DMS53 (cell line): ENCODE results near the gene PDE7B.
"Not testable (repeated sequence)": the region's sequence is repeated elsewhere in the genome, so short reads cannot be mapped to it uniquely, and the experiment has no call there.

Experiments used
- DNase-seq: peaks from one replicate; lab custom pipeline; 2025; lab: John Stamatoyannopoulos, UW

Gene PDE7B

GRCh38 chr6:136191606-136192312 lies 340.3 kb downstream of the PDE7B start:
- no peak for DNase-seq

DNA sequence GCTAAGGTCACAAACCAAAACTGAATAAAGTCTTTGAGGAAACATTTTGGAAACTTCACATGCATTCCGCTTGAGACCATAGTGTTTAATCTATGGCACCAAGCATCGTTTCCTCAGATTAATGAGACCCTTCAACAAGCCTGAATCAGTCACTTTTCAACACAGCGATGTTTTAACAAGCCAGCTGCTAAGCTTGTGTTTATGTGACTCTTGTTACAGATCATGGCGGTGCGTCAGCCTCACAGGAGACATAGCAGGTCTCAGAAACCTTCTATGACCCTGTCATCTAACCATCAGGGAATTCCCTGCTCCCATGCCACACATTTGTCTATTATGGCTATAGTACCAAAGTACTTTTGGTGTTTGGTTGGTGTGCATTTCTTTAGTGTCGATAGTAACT lies 341.4 kb downstream of the PDE7B start:
- no peak for DNase-seq

- peak; percentile 22 for DNase-seq
These were observed 350.2 kb downstream of the PDE7B start for GRCh38 chr6:136201732-136202131.

GRCh38 chr6:136208783-136209182 lies 357.3 kb downstream of the PDE7B start:
- DNase-seq: peak; percentile 6

- no peak for DNase-seq
These were observed 358.0 kb downstream of the PDE7B start for GRCh38 chr6:136209496-136209895.

- DNase-seq: peak; percentile 7
These were observed 359.1 kb downstream of the PDE7B start for GRCh38 chr6:136210398-136211165.

DNA sequence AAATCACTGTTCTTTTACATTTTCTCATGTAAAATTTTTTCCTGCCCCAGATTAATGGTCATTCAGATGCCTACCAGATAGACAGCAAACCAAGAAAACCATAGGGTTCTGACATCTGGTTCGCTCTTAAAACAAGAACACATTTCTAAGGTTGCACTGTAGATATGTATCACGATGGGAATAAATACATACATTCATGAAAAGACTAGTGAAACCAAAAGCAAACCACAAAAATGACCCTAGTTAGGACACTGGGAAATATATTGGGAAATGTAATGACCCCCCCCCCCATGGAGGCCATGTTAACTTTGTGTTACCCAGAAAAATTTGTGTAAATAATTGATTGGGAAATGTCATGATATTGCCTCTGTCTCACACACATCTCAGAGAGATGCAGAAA lies 361.1 kb downstream of the PDE7B start:
- no peak for DNase-seq

DNA sequence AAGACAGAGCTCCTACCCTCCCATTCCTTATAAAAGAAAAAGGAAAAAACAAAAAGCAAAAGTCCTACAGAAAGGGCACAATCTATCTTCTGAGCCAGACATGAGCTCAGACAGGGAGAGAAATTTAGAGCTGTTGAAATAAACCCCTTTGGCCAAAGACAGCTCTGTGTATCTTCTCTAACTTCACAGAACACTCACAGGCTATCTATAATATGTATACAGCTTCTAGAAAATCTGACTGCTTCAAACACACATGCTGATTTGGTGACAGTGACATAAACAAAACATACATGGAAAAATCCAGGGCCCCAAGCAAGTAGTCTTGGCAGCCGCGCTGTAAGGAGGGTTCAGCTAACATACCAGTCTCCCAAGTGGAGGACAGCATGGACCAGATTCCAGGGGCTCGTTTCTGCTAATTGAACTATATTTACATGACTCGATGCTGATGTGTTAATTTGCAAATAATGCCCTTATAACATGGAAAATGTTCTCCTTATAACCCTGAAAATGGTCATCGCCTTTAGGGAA lies 361.6 kb downstream of the PDE7B start:
- no peak for DNase-seq

- no peak for DNase-seq
These were observed 362.4 kb downstream of the PDE7B start for GRCh38 chr6:136213853-136214252.

DNA sequence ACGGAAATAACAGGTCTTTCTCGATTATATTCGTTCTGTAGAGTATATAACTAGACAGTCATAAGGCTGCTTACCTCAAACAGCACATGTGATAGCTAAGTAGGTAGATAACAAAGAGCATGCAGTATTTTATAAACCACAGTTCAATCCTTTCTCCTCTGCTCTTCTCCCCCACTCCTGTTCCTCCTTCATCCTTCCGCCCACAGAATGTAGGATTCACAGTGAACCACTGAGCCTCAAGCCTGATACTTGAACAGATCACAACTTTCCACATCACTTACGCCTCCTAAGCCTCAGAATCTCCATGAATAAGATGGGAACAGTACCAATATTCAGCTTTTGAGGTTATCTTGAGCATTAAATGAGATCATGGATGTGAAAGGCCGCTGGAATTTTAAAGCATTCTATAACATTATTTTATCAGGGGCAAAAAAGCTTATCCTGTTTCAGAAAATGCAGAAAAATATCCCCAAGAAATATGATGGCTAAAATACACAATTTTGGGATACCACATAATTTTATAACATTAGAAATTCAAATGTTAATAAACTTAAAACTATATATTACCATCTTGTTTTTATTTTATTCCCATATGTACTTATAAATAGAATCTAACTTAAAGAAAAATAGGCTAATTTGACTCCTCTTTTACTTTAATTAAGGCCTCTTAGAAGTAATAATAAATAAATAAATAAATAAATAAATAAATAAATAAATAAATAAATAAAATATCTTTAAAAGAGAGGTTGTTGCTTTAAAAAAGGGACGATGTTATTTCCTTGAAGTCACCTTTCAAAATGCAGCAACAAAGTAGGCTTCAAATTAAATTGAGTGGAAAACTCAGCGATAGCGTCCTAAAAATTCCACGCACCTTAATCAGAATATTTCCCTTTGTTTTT lies 365.3 kb downstream of the PDE7B start:
- DNase-seq: no peak

DNA sequence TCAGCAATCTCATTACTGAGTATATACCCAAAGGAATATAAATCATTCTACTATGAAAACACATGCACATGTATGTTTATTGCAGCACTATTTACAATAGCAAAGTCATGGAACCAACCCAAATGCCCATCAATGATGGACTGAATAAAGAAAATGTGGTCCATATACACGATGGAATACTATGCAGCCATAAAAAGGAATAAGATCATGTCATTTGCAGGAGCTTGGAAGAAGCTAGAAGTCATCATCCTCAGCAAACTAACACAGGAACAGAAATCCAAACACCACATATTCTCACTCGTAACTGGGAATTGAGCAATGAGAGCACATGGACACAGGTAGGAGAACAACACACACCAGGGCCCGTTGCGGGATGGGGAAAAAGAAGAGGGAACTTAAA lies 373.5 kb downstream of the PDE7B start:
- DNase-seq: not testable (repeated sequence)

DNA sequence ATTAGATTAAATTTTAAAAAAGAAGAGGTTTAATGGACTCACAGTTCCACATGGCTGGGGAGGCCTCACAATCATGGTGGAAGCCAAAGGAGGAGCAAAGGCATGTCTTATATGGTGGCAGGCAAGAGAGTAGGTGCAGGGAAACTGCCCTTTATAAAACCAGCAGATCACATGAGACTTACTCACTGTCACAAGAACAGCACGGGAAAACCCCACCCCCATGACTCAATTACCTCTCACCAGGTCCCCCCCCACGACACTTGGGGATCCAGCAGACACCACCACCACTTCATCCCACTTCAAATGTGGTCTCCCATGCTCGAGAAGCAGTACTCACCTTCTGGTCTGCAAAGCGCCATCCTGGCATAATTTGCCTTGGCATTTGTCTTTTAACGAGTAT lies 374.0 kb downstream of the PDE7B start:
- peak; percentile 38 for DNase-seq

DNA sequence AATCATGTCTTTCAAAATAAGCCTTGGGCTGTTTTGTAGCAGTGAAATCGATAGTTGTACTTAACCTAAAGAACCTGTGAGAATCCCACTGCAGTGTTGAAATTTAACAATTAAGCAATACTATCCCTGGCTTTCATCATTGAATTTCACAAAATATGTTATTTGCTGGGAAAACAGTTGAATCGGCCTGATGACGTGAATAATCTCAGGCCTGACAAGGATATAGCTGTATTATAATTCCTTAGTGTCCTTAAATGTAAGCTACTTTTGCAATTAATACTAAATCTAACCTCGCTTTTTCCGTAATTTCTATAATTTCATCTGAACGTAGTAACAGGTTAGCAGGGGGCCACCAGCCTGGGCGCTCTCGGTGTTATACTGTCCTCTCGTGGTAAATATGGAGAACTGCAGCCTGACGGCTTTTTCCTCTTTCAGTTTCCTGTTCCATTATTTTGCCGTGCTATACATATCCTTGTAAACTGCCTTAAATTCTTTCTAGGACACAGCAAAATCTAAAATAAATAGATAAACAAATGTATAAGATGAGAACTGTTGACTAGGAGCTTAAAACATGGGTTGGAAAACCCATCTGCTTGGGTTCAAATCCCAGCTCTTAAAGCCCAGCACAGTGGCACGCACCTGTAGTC lies 374.6 kb downstream of the PDE7B start:
- peak; percentile 65 for DNase-seq

DNA sequence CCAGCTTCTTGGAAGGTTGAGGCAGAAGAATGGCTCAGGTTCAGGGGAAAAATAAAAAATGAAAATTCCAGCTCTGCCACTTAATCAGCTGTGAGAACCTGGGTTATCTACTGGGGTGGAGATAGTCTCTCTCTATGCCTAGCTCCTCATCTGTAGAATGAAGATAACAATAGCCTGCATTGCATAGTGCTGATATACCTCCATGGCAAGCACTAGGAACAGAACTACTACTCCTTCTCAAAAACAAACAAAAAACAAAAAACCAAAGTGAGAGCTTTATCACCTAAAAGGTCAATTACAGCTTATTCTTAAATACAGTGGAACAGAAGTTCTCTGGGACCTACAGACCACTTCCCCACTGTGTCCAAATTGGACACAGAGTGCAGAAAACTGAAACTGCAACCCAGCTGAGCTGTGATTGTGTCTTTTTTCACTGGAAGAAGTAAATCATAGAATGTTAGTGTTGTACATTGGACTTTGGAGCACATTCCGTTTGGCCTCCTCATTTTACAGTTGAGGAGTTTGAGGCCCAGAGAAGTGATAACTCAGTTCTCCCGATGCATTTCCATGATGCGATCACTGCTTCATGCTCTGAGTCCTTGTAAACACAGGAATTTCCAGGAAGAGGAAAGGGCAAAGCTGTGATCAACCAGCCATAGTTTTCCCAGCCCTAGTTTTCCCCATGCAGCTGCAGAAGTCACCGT lies 375.3 kb downstream of the PDE7B start:
- DNase-seq: no peak

- no peak for DNase-seq
These were observed 377.3 kb downstream of the PDE7B start for GRCh38 chr6:136228814-136229213.

DNA sequence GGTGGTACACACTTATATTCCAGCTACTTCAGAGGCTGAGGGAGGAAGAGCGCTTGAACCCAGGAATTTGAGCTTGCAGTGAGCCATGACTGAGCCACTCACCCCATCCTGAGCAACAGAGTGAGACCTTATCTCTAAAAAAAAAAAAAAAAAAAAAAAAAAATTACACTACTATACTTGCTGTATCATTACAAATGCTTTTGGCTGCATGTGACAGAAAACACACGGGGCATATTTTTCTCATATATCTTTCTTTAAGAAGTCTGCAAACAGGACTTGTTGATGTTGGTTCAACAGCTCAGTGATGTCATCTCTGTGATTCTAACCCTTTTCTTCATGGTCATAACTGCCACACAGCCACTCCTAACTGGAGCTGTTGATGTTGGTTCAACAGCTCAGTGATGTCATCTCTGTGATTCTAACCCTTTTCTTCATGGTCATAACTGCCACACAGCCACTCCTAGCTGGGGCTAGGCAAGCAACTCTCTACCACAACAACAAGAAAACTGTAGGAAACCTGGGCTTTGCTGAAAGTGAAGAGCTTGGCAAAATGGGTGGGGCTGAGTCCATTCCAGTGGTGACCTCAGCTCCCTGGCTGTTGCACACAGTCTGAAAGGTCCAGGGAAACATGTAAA lies 378.8 kb downstream of the PDE7B start:
- DNase-seq: peak; percentile 76

GRCh38 chr6:136232701-136233100 lies 381.2 kb downstream of the PDE7B start:
- no peak for DNase-seq

- DNase-seq: peak; percentile 96
These were observed 383.7 kb downstream of the PDE7B start for GRCh38 chr6:136235233-136235564.

GRCh38 chr6:136236466-136237293 lies 385.2 kb downstream of the PDE7B start:
- DNase-seq: no peak

GRCh38 chr6:136244061-136244616 lies 392.6 kb downstream of the PDE7B start:
- no peak for DNase-seq
